A673 (cell line): ENCODE data around the gene C3orf52. TPM values are rescaled to one million over a fixed set of nuclear protein-coding genes. Genes with fewer than 3 reads are reported as not detected.

ENCODE experiments used
- BruUV-seq: library from RNA; stranded (reverse); fragments of 400-500 nt; replicated peaks from 2 replicates; lab custom pipeline; 2021; lab: Mats Ljungman, UMichigan
- CTCF ChIA-PET: fragments of 300-600 bp; sonication (Branson Sonifier 250); formaldehyde crosslinking; loops from one replicate; lab custom pipeline; 2022; ENCODE audit warnings: antibody characterized with exemption; lab: Charles Lee
- POLR2A ChIA-PET: fragments of 300-600 bp; sonication (Branson Sonifier 250); formaldehyde crosslinking; loops from one replicate; lab custom pipeline; 2022; ENCODE audit warnings: antibody characterized with exemption; ENCODE audit not compliant: low non-redundant PET; lab: Charles Lee
- DNase-seq: peaks from one replicate; pipeline ENCODE4 v3.0.0-alpha.2; 2015; ENCODE audit warnings: low spot score
- H3K27ac ChIP-seq: fragments of 200-600 bp; sonication (generic); 2 replicates; pipeline ENCODE4 v1.5.1; 2016; ENCODE audit warnings: mixed run types, low read depth, mild to moderate bottlenecking, mixed read lengths, antibody characterized with exemption, low read length; ENCODE audit not compliant: poor library complexity, severe bottlenecking
- H3K27me3 ChIP-seq: fragments of 200-600 bp; sonication (generic); replicated peaks from 2 replicates; pipeline ENCODE4 v1.6.1; 2017; ENCODE audit warnings: mixed run types, low read depth, mild to moderate bottlenecking, mixed read lengths, antibody characterized with exemption, low read length; ENCODE audit not compliant: insufficient read depth, poor library complexity
- H3K36me3 ChIP-seq: fragments of 200-600 bp; sonication (generic); 2 replicates; pipeline ENCODE4 v1.6.1; 2016; ENCODE audit warnings: mixed run types, mild to moderate bottlenecking, mixed read lengths, antibody characterized with exemption, low read length; ENCODE audit not compliant: insufficient read depth, poor library complexity, severe bottlenecking
- H3K4me1 ChIP-seq: fragments of 200-600 bp; sonication (generic); 2 replicates; pipeline ENCODE4 v1.6.1; 2017; ENCODE audit warnings: mixed run types, mild to moderate bottlenecking, mixed read lengths, antibody characterized with exemption, low read length; ENCODE audit not compliant: insufficient read depth, poor library complexity, severe bottlenecking
- H3K4me3 ChIP-seq: fragments of 200-600 bp; sonication (generic); 2 replicates; pipeline ENCODE4 v1.5.1; 2016; ENCODE audit warnings: low read depth, mixed run types, mild to moderate bottlenecking, mixed read lengths, low read length; ENCODE audit not compliant: poor library complexity, severe bottlenecking
- H3K9me3 ChIP-seq: fragments of 200-600 bp; sonication (generic); 2 replicates; pipeline ENCODE4 v1.6.1; 2016; ENCODE audit warnings: mixed run types, low read depth, mild to moderate bottlenecking, mixed read lengths, antibody characterized with exemption, low read length; ENCODE audit not compliant: poor library complexity, severe bottlenecking
- EZH2 ChIP-seq: fragments of 200-600 bp; sonication (generic); IDR thresholded peaks from 2 replicates; pipeline ENCODE4 v1.6.1; 2017; ENCODE audit warnings: borderline replicate concordance, low read depth, mild to moderate bottlenecking, mixed read lengths, antibody characterized with exemption, low read length; ENCODE audit not compliant: poor library complexity, severe bottlenecking
- intact Hi-C: fragments of 100-400 bp; cut with micrococcal nuclease; formaldehyde crosslinking; loops from one replicate; pipeline ENCODE4 v1.10.0; 2022; ENCODE audit not compliant: unreplicated experiment
- total RNA-seq: library from RNA; stranded (reverse); gene quantifications from 2 replicates; pipeline ENCODE4 v1.2.3, GENCODE V29; 2021
- TF ChIP-seq, protein P1 (sequence below): fragments of 300-800, 200-600 bp; sonication (generic); conservative IDR thresholded peaks from 2 replicates; pipeline ENCODE4 v1.5.1; 2017; ENCODE audit warnings: low read depth, mild to moderate bottlenecking, antibody characterized with exemption, low read length, moderate library complexity, mixed read lengths

C3orf52 gene
- total RNA-seq, 1 experiment from 2014 or later, result 0.73 TPM

DNA sequence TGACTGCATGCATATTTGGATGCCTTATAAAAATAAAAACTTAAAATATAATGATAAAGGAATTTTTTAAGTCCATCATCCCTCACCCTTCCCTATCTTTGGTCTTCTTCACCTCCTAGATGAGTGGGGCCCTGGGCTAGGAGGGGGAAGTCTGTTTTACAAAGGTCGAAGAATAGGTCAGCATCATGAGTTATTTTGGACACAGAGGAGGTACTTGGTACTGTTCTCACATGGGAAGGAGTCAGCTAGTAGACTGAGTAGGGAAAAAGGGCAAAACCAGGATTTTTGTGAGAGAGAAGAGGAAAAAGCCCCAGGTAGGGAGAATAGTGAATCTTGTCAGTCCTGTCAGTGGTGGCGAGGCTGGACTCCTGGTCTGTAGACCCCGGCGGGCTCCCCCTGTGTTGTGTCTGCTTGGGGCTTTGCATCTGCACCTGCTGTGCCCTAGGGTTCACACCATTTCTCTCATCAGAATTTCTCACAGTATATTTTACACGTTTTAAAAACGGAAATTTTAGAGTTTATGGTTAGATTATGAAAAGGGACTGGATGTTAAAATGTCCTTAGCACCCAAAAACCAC, 29.7 kb downstream of the C3orf52 start:
- H3K4me1 ChIP-seq, result no peaks in the 10 kb centered on the region
- TF ChIP-seq EZH2, result no peak
- TF ChIP-seq, protein P1, sequence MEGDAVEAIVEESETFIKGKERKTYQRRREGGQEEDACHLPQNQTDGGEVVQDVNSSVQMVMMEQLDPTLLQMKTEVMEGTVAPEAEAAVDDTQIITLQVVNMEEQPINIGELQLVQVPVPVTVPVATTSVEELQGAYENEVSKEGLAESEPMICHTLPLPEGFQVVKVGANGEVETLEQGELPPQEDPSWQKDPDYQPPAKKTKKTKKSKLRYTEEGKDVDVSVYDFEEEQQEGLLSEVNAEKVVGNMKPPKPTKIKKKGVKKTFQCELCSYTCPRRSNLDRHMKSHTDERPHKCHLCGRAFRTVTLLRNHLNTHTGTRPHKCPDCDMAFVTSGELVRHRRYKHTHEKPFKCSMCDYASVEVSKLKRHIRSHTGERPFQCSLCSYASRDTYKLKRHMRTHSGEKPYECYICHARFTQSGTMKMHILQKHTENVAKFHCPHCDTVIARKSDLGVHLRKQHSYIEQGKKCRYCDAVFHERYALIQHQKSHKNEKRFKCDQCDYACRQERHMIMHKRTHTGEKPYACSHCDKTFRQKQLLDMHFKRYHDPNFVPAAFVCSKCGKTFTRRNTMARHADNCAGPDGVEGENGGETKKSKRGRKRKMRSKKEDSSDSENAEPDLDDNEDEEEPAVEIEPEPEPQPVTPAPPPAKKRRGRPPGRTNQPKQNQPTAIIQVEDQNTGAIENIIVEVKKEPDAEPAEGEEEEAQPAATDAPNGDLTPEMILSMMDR, result no peak
- DNase-seq, result no peak
- no peaks in the 10 kb centered on the region for H3K9me3 ChIP-seq
- intact Hi-C loops, result no loop called here
- H3K4me3 ChIP-seq, result no peak overlapping the region
- BruUV-seq, result no TSS peak
- no peaks in the 10 kb centered on the region for H3K36me3 ChIP-seq
- H3K27ac ChIP-seq, result no peak overlapping the region
- ChIA-PET CTCF (no interaction called here), POLR2A (no interaction called here)
- H3K27me3 ChIP-seq, result no peaks in the 10 kb centered on the region

DNA sequence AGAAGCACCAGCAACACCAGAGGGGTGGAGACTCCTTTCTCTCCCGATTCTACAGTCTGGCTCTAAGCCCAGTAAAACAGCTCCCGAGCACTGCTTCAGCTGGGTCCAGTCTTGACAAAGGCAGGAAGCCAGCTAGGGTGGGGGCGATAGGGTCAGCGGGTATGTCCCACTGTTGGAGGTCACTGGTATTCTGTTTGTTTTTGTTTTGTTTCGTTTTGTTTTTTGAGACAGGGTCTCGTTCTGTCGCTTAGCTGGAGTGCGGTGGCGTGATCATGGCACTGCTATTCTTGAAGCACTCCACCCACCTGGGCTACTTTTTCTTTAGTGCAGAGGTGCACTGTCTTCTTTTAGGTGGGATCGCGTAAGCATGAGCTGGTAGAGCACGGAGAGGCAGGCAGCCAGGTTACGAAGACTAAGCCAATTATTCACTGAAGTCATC, 30.6 kb downstream of the C3orf52 start:
- no peaks in the 10 kb centered on the region for H3K4me1 ChIP-seq
- DNase-seq, result no peak
- no peaks in the 10 kb centered on the region for H3K9me3 ChIP-seq
- H3K4me3 ChIP-seq, result no peak overlapping the region
- H3K36me3 ChIP-seq, result no peaks in the 10 kb centered on the region
- CTCF ChIA-PET, result interaction anchor here (0.6 kb wide), 1 partner anchor 170 kb away, joined by 3 read pairs; no protein-coding TSS in a partner anchor
- POLR2A ChIA-PET, result no interaction called here
- no peak overlapping the region for H3K27ac ChIP-seq
- no TSS peak for BruUV-seq
- H3K27me3 ChIP-seq, result no peaks in the 10 kb centered on the region
- TF ChIP-seq, protein P1, result no peak
- TF ChIP-seq EZH2, result no peak
- intact Hi-C loops, result no loop called here

DNA sequence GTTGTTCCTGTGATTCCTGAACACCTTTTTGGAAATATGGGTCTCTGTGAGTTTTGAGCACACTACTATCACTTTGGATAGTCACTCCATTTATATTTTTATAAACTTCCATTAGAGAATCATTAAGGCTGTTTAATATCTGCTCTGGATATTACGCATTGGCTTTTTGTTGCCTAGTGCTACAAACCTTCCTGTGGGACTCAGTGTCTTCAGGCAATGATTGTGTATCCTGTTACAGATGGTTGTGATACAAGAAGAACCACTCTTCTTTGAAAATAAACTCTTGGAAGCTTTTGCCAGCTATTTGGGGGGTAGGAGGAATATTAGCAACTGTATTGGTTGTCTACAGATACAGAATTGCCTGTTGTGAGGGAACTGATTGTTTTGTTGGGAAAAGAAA, 31.2 kb downstream of the C3orf52 start:
- Histone ChIP-seq H3K36me3 (no peaks in the 10 kb centered on the region), H3K9me3 (no peaks in the 10 kb centered on the region), H3K27me3 (no peaks in the 10 kb centered on the region), H3K27ac (no peak overlapping the region), H3K4me1 (no peaks in the 10 kb centered on the region), H3K4me3 (no peak overlapping the region)
- ChIA-PET CTCF (interaction anchor here (0.6 kb wide), 1 partner anchor 170 kb away, joined by 3 read pairs; no protein-coding TSS in a partner anchor), POLR2A (no interaction called here)
- intact Hi-C loops, result no loop called here
- DNase-seq, result no peak
- TF ChIP-seq EZH2, result no peak
- TF ChIP-seq, protein P1, result no peak
- no TSS peak for BruUV-seq
